ENCODE data around the gene LRRC70.

GRCh38 chr5:62574599-62574998 is 4.0 kb upstream of the LRRC70 start:
- TF ChIP-seq RARB (CRISPR knock-in tag; IDR thresholded peaks at IDR 0.05) (no peak), ZFP3 (CRISPR knock-in tag; IDR thresholded peaks at IDR 0.05) (no peak), ESRRG (CRISPR knock-in tag; IDR thresholded peaks at IDR 0.05) (no peak), SNAI2 (CRISPR knock-in tag; IDR thresholded peaks at IDR 0.05) (no peak), ARNTL (CRISPR knock-in tag; IDR thresholded peaks at IDR 0.05; ENCODE audit: borderline replicate concordance, low read depth) (no peak), TSHZ2 (CRISPR knock-in tag; IDR thresholded peaks at IDR 0.05) (no peak), CREB5 (CRISPR knock-in tag; IDR thresholded peaks at IDR 0.05; ENCODE audit: low read depth) (no peak), GLIS3 (CRISPR knock-in tag; IDR thresholded peaks at IDR 0.05) (no peak), CSRNP3 (CRISPR knock-in tag; IDR thresholded peaks at IDR 0.05) (no peak), BACH2 (CRISPR knock-in tag; IDR thresholded peaks at IDR 0.05; ENCODE audit: borderline replicate concordance) (no peak), ZC3H10 (CRISPR knock-in tag; IDR thresholded peaks at IDR 0.05) (no peak), TCF4 (CRISPR knock-in tag; IDR thresholded peaks at IDR 0.05; ENCODE audit: borderline replicate concordance) (no peak), POU6F1 (CRISPR knock-in tag; IDR thresholded peaks at IDR 0.05; ENCODE audit: borderline replicate concordance, low read depth) (no peak), PATZ1 (CRISPR knock-in tag; IDR thresholded peaks at IDR 0.05; ENCODE audit: borderline replicate concordance) (no peak)

Measured in SK-N-SH treated with all-trans-retinoic acid at 6 μM for 48 hours (cell line).